HG02840 (cell line): ENCODE results near the gene ARHGDIG.
"Not testable (repeated sequence)": the region's sequence is repeated elsewhere in the genome, so short reads cannot be mapped to it uniquely, and the experiment has no call there.

Experiments used
- ATAC-seq: cut with Tn5 transposase; IDR thresholded peaks from one replicate; pipeline ENCODE4 v1.9.1; 2021; ENCODE audit warnings: mild to moderate bottlenecking, moderate library complexity, moderate number of reproducible peaks; ENCODE audit not compliant: unreplicated experiment, low FRiP score

The ARHGDIG gene

DNA sequence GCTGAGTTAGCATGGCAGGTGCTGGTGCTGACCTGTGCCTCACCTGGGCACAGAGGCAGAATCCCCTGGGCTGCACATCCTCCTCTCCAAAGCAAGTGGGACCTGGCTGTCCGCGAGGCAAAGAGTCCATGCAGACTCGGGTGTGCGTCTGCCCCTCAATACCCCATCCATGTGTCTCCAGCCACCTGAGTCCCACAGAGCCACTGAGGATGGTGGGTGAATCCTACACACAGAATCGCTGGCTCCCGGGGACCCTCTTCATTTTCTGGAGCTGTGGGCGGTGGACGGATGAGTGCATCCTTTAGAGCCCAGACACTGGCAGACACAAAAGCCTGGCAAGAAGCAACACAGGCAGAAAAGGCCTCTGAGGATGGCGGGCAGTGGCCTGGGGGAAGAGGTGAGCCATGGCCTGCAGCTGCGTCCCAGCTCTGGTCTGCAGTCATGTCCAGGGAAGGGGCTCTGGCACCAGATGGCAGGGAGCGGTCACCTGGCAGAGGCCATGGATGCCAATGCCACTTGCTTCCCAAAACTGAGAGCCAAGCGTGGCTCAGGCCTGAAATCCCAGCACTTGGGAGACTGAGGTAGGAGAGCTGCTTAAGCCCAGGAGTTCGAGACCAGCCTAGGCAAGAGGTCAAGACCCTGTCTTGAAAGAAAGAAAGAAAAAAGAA is 42.2 kb downstream of the ARHGDIG start:
- no peak for ATAC-seq

- no peak for ATAC-seq
Measured at GRCh38 chr16:324201-324450, 43.7 kb downstream of the ARHGDIG start.

- no peak for ATAC-seq
Measured at GRCh38 chr16:324451-325334, 44.3 kb downstream of the ARHGDIG start.

GRCh38 chr16:325375-326145 is 45.2 kb downstream of the ARHGDIG start:
- ATAC-seq: no peak

- ATAC-seq: no peak
Measured at GRCh38 chr16:330741-331140, 50.4 kb downstream of the ARHGDIG start.

DNA sequence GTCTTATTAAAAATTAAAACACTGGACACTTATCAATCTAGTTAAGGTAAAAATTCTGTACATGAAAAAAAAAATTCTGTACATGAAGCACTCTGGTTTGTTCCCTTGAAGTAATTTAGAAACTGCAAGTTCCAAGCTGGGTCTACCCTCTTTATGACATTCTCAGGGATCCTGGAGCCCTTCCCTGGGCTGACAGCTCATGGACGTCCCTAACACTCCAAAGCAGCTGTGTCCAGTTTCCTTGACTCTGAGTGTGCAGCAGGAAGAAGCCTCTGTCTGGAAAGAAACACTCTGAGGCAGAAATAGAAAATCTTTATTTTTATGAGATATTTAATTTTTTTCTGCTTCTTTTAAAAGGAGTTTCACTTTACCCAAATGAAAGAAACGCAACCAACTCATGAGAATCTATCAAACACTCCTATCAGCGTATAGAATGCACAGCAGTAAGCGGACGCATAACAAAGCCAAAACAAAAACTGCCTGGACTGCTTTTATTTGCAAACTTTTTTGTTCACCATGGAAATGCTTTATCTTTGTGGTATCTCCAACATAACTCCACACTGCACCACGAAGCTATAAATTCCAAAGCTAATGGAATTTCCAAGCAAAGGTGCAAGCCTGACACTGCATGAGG is 50.9 kb downstream of the ARHGDIG start:
- not testable (repeated sequence) for ATAC-seq
